GM19043 (cell line): ENCODE results near the gene DBX1.
A peak's percentile ranks its signal among the peaks of the same experiment; 100 is the strongest.
"Not testable (repeated sequence)": the region's sequence is repeated elsewhere in the genome, so short reads cannot be mapped to it uniquely, and the experiment has no call there.

ENCODE experiments used
- ATAC-seq: cut with Tn5 transposase; IDR thresholded peaks from one replicate; pipeline ENCODE4 v1.9.1; 2021; ENCODE audit warnings: low read depth; ENCODE audit not compliant: unreplicated experiment

The DBX1 gene

DNA sequence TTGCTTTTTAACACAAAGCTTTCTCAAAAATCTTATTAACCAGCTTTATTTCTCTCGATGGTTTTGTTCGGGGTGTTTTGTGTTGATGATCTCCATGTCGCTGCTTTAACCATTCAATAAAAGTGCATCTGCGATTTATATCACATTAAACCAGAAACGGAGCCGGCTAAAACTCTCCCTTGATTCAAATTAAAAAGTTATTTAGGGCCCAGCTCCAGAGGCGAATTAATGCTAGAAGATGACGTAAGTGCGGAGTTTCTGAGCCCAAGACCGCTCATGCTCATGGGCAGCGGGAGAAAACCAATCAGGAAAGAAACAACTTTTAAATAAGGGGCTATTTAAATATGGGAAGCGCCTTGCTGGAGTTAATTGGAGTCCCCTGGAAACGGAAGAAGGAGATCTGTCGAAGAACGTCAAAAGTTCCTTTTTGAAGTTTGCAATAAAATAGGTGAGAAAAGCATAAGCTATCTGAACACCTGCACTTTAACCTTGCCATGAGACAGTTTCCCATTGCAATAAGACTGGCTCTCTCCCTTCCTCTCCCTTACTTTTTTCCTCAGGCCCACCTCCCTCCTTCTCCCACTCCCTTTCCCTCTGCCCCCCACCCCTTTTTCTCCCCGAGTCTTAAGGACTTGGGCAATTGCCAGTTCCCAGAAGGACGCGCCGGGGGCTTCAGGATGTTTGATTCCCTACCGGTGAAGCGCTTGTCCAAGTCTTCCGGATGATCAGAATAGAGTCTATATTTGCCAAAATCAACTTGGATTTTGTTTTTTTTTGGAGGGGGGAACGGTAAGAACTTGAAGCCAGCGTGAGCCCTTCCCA is 1.9 kb upstream of the DBX1 start:
- no peak for ATAC-seq

DNA sequence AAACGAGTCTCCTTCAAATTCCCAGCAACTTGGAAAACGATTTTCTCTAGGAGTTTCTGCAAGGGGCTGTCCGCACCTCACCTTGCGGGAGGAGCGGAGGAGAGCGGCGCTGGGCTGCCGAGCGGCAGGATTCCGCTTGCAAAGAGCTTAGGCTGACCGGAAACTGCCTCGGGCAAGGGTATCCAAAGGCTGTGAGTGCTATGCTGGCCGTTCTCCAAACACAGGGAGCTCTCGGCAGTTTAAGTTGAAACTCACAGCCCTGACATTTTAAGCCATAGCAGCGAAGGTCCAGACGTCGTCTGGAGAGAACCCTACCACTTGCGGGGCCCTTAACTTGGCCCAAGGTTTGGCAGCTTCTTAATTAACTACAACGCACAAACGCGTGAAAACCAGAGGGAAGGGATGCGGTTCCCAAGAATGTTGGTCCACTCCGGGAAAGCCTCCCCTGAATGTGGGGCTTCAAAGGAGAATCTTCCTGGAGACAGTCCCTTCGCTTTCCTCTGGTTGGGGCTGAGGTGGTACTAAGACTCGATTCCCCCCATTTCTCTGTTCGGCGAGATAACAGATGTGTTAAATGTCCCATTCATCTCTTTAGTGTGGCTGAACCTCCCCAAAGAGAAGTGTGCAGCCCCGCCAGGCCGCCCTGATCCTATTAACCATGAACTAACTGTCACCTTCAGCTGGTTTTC is 1.1 kb upstream of the DBX1 start:
- ATAC-seq = no peak

DNA sequence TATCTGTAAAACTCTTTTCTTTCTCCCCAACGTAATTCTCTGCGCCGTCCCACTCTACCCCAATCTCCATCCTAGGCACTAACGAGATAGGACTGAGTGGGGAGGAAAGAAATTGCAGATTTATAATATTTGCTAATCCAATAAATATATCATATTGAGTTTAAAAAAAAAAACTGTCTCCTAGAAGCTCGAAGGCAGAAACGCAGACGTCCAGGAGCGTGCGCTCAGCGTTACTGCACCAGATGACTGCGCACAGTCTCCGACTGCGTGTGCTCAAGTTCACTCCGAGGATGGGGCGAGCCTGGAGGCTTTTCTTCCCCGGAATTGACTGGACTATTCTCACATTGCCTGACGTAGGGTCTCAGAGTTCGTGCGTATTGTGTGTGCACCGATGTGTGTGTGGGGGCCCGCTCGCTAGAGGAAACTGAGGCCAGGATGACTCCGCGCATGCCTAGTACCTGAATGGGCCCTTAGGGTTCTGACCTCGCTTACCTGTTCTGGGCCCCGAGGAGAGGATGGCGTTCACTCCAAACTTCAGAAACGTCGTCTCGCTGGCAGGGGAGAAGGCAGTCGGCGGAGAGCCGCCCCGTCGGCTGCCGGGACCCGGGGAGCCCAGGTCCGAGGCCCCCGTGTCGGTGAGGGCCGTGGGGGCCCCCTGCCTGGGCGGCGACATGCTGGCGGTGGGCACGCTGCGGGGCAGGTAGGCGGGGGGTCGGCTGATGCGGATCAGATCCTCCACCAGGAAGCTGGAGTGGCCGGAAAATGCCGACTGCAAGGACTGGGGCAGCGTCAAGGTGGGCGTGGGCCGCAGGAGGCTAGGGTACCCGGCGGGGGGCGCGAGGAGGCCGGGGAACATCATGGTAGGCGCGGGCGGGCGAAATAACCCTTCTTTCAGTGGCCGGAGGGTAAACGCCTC is 551 bp downstream of the DBX1 start:
- no peak for ATAC-seq

DNA sequence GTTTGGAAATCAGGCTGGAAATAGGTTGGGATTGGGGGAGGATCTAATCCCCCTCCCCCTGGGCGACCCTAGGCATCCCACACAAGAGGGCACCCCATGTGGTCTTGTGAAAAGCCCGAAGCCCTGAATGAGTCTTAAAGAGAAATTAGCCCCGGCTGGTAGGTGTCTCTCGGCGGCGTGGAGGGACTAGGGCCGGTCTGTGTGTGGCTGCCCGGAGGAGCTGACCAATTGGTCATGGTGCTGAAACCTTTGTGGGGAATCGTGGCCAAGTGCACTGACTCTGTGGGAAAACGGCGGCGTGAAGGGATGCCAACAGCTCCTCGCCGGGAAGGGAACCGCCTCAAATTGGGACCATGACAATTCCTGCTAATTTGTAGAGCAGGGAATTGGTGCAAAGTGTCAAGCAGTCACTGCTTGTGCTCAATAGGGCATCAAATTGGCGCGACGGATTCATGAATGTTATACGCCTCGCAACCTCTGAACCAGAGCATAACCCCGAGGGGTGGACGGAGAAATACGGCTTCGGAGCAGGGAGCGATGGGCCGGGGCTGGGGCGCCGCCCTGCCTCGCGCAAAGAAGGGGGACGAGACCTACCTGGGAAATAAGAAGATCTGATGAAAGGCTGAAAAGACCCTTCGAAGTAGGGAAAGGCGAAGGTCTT is 1.5 kb downstream of the DBX1 start:
- ATAC-seq = no peak

DNA sequence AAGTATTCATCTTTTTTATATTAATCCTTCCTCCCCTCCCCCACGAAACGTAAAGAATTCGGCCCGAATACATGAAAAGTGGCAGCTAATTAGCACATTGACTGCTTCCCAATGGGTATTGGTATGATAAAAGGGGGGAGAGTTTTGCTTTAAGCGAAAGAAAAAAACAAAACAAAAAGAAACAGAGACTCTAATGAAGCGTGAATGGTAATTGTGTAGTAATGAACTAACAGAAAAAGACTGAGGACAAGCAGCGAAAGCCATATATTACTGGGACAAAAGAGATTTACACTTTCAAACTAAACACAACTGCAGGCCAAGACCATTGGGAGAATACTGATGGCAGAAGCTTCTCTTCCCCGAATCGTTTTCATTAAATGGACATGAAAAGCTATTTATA is 2.5 kb downstream of the DBX1 start:
- ATAC-seq = no peak

DNA sequence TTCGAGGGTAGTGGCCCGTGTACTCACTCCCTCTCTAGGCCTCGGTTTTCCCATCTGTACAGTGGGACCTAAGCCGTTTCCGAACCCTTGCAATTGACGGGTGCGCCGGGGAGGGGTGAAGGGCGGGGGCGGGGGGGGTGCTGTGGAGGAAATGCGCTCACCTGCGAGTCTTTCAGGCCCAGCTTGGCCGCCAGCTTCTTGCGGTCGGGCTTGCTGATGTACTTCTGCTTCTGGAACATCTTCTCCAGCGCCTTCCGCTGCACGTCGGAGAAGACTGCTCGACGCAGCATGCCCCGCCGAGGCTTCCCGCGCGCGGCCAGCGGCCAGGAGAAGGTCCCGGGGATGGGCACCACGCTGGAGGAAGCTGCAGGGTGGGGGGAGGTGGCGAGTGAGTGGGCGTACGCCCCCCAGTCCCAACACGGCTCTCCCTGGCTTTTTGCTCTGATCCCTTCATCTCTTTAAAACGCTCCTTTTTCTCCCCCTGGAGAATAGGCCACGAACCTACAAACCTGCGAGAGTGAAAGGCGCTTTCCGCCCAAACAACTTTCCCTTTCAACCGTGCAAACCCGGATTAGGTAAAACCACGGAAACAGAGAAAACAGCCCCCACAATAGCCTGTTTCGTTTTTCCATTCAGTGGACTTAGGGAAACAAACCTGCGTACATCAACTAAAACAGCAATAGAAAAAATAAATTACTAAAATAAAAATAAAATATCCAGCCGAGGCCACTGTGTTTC is 3.2 kb downstream of the DBX1 start:
- ATAC-seq = no peak

DNA sequence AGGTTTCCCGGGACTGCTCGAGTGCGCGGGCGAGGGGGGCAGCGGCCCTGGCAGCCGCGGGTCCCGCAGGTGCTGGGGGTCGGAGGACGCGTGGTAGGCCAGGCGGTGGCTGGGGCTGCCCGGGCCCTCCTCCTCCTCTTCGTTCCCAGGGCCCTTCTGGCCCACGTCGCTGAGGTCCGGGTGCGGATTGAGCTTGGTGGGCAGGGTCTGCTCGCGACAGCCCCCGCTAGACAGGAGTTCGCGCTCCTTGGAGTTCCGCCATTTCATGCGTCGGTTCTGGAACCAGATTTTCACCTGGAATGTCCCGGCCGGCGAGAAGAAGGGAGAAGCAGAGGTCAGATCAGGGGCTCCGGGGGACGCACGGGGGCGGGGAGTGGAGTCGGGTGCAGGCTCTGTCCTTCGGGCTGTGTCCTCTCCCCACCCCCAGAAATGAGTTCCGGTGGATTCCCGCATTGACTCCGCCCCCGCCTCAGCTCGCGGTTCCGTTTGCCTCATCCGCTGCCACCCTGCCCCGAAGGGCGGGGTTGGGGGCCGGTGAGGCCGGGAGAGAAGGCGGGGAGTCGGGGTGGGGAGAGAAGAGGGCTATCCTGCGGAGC is 3.9 kb downstream of the DBX1 start:
- ATAC-seq = no peak

DNA sequence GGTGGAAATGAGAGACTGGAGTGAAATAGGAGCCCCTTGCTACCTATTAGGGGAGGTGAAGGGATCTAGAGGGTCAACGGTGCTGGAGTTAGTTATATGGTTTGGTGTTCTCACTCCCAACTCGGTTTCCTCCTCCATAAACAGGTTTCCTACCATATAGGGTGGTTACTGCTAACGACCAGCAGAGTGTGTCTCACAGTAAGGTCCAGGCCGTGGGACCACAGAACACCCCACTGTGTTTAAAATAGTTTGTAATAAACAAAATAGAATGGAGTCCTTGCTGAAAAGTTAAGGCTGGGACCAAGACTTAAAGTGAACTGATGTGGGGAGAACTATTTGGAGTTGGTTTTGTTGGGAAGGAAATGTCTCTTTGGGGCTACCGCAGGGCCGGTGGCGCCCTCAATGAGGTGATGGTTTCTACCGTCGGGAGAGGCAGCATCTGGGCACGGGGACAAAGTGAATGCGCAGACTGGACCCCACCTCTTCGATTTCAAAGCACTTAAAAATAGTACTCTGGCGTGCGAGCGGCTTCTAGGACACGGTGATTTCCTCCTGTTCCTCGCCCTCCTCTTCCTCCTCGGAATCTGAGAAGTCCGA is 4.5 kb downstream of the DBX1 start:
- no peak for ATAC-seq

DNA sequence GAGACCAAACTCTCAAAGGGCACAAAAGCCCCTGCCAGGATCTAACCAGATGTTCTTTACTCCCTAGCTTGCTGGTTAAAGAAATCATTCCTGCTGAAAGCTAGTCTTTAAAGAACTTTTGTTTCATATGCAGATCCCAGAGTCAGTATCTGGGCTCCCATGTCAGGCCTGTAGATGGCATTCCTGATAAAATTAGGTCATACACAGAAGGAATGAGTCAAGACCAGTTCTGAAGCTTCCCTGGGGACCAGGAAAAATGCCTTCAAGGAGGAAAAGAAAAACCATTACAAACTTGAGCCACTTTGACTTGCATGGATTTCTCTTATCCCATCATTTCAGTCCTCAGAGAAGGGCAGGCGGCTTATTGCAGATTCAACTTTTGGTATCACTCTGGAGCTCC is 5.9 kb downstream of the DBX1 start:
- no peak for ATAC-seq

DNA sequence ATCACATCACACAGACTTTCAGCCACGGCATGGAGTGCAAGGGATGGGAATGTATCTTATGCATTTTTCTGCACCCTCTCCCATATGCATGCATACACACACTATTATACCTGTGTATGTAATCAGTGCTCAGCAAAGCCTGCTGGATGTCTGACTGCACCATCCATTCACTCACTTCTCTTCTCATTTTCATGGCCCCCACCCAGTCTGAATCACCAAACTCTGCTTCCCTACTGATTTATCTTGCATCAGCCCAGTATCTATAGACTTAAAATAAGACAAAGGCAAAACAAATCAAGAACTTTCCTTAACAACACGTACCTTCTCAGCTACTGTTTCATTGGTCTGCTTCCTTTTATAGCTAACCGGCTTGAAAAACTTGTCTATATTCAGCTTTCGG is 21.6 kb downstream of the DBX1 start:
- no peak for ATAC-seq

DNA sequence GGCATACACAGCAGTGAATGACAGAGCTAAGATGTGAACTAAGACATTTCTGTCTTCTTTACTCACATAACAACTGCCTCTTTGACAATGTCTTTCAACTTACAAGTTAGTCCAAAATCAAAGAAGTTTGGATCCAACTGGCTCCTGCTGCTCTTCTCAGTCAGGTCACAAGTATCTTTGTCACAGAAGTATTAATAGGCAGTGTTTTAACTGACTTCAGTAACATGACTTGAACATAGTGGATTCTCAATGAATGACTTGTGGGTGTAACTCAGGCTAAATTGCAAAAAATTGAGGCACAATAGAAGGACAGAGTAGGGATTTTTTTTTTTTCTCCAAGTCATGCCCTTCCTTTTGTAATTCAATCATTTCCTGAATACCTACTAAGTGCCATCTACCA is 22.6 kb downstream of the DBX1 start:
- ATAC-seq = no peak

DNA sequence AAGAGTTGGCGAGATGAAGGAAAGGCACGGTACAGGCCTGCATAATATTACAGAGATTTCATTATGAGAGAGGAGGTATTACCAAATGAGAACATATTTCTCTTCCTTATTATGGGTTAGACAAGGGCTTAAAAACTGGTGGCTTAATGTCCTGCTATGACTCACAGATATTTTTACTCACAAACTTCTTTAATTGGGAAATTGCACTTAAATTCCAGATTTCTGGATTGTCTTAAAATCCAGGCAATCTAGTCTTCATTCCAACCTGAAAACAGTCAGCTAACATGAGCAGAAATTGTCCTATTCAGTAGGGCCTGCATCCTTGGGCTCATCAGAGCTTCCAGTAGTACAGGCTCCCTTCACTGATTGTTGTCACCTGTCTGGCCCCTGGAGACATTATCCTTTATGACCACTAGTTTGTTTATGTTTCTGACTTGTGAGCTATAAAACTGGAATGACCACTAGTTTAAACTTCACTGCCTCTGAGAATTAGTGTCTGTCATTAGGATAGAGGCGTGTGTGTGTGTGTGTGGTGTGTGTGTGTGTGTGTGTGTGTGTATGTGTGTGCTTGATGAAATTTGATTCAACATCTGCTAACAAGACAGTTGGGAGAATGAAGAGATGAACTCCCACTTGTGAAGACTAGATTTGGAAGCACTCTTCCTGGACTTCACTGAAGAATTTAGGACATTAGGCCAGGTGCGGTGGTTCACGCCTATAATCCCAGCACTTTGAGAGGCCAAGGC is 25.1 kb downstream of the DBX1 start:
- ATAC-seq = no peak

DNA sequence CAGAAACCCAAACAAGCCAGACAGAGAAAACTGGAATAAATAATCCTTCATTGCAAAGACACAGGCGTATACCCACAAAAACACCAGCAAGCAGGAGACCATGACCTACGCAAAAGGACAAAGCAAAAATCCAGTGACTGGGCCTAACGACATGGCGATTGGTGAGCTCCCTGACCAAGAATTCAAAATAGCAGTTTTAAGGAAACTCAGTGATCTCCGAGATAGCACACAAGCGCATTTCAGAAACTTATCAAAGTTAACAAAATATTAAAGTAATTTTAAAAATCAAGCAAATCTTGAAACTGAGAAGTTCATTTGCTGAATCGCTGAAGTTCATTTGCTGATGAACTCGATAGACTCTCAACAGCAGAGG is 27.6 kb downstream of the DBX1 start:
- ATAC-seq = no peak

DNA sequence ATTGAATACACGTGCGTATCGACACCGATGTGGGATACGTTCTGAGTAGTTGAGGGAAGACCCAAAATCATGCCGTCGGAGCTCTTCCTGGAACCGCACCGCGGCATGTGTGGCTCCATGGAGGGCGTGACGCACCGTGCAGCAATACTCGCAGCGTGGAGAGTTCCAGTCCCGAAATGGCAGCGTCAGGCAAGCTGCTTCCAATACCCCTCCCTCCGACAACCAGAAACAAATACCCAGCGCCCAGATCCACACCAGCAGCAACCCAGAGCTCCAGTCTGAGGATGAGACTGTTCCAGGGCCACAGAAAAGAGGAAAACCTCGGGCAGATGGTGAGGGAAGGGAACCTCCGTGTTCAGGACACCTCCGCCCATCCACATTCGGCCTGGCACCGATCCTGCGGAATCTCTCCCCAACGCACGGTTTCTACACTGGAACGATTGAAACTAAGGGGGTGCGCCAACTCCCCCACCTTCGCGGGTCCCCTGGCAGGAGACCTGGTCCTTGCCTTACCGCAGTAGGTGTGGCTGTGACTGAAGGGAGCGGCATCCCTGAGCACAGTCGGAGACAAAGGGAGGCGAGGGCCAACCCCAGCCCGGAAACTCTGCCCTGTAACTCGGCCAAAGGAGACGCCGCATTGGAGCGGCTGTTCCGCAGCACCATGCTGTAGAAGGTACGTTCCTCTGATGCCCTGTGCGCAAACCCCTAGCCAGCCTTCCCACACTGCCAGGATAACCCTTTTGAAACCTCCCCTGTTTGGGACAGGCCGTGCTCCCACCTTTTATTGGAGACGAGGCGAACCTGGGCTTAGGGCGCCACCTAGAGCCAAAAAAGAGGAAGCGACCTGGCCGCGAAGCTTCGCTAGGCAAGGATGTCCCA is 28.2 kb downstream of the DBX1 start:
- no peak for ATAC-seq

DNA sequence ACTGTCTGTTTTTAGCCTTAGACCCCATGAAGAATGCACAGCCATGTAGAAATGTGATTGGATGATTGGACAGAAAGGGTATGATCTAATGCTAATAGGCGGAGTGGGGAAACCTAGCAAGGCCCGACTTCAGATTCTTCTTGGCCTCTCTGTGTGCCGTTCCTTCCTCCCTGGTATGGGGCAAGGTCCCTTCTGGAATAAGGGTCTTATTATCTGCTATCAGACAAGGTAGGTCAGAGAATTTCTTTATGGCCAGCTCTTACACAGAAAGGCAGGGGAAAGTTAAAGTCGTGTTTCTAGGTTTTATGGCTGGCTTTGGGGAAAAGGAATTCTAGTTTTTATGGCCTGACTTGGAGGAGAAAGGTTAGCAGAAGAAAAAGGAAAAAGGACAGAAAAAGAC is 30.6 kb downstream of the DBX1 start:
- no peak for ATAC-seq

DNA sequence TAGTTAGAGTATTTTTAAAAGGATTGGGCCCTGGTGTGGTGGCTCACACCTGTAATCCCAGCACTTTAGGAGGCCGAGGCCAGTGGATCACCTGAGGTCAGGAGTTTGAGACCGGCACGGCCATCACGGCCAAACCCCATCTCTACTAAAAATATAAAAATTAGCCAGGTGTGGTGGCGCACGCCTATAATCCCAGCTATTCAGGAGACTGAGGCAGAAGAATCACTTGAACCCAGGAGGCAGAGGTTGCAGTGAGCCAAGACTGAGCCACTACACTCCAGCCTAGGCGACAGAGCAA is 31.8 kb downstream of the DBX1 start:
- not testable (repeated sequence) for ATAC-seq

DNA sequence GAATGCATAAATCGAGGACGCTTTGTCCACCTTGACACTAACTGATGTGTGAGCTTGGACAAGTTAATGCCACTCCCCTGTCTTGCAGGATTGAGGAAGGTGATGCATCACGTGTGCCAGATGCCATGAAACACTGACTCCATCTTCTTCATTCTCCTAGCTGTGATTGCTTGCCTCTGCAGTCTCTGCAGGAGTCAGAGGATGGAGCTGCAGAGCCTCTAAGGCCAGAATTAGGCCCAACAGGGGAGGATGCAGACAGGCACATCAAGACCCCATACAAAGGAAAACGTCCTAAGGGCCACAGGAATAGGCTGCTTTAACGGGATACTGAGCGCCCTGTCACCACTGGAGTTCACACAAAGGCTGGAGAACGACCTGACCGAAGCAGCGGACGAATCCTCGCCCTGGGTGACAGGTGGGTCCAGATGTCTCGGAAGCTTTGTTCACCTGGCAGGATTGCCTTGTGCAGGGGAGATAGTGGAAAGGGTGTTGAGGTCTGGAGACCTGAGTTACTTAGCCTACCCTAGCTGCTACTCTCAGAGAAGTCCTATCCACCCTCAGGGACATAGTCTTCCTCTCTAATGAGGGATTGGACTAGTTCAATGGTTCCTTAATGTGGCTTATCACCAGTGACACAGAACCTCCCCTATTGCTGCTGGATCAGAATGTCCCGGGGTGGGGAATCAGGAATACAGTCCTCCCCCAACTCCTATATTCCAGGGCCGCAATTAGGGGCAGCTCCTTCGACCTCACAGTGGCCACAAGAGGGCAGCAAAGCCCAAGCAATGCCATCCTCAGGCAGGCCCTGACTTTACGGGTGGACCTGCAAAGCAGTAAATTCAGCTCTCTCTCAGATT is 32.4 kb downstream of the DBX1 start:
- peak; percentile 69 for ATAC-seq
